Glutamatergic neuron (in vitro differentiated cells): Measurements from ENCODE around the gene PARS2. TPM values are rescaled to one million over a fixed set of nuclear protein-coding genes. Genes with fewer than 3 reads are reported as not detected.

Source experiments
- DNase-seq: peaks from one replicate; pipeline ENCODE4 v3.0.0; 2022
- H3K27ac Mint-ChIP-seq: one replicate; pipeline ENCODE4 v1.8.0; 2020; ENCODE audit warnings: mild to moderate bottlenecking, mixed read lengths, inconsistent platforms; ENCODE audit not compliant: unreplicated experiment
- H3K27me3 Mint-ChIP-seq: one replicate; pipeline ENCODE4 v1.8.0; 2020; ENCODE audit warnings: mild to moderate bottlenecking, moderate library complexity, mixed read lengths, inconsistent platforms; ENCODE audit not compliant: unreplicated experiment
- H3K36me3 Mint-ChIP-seq: one replicate; pipeline ENCODE4 v1.8.0; 2020; ENCODE audit warnings: mild to moderate bottlenecking, mixed read lengths, inconsistent platforms; ENCODE audit not compliant: unreplicated experiment
- H3K4me1 Mint-ChIP-seq: one replicate; pipeline ENCODE4 v1.8.0; 2020; ENCODE audit warnings: mild to moderate bottlenecking, low read depth, mixed read lengths, inconsistent platforms; ENCODE audit not compliant: unreplicated experiment
- H3K4me3 Mint-ChIP-seq: one replicate; pipeline ENCODE4 v1.8.0; 2020; ENCODE audit warnings: mild to moderate bottlenecking, mixed read lengths, inconsistent platforms; ENCODE audit not compliant: unreplicated experiment
- H3K9me3 Mint-ChIP-seq: one replicate; pipeline ENCODE4 v1.8.0; 2020; ENCODE audit warnings: mild to moderate bottlenecking, moderate library complexity, mixed read lengths, inconsistent platforms; ENCODE audit not compliant: unreplicated experiment
- CTCF ChIP-seq: fragments of 200-600 bp; sonication (generic); IDR thresholded peaks from one replicate; pipeline ENCODE4 v1.5.0; 2021; ENCODE audit not compliant: partially characterized antibody, unreplicated experiment
- total RNA-seq: library from RNA; stranded (reverse); fragmentation: NEBNext Ultra II Directional; extraction: Animal tissue kit (Norgen Biotek cat#: 25700); gene quantifications from one replicate; pipeline ENCODE4 v1.2.1, GENCODE V29; 2021; ENCODE audit not compliant: unreplicated experiment

PARS2 gene
- total RNA-seq, 1 donor from 2014 or later = 4.2 TPM

DNA sequence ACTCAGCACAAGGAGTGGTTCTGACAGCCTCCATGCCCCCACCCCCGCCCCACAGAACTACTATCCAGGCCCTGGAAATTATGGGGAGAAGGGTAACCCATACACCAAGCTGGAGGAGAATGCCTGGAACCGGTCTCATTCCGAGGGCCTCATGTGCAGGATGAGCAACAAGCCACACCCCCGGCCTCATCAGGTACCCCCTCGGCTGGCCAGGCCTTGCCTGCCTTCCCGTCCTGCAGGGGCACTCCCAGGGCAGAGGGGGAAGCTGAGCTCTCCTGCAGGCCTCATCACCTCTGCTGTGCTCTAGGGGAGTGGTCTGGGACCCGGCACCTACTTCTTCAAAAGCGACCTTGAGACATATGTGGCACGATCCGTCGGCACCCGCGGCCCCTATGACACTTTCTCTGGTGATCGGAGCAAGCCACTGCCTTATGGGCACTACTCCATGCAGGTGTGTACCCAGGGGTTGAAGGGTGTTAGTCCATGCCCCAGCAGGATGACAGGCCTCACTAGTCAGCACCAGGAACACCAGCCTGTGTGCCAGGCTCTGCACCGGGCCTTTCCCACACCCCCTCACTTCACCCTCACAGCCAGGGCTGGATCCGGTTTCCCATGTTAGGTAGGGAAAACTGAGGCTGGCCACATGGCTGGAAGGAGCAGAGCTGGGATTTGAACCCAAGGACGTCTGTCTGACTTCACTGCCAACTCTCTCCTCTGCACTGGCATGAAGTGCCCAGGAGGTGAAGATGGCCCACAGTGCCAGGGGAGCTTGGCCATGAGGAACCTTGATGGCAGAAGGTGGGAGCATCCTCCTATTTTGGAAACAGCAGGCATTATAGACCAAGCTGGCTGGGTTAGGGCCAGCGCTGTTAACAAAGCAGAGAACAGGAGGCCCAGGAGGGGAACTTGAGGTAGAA lies 47.7 kb upstream of the PARS2 start:
- Mint-ChIP-seq H3K9me3 (no peaks in the 10 kb centered on the region), H3K4me3 (no peak overlapping the region), H3K27ac (no peak overlapping the region), H3K27me3 (peaks cover 2% of the 10 kb centered on the region), H3K36me3 (no peaks in the 10 kb centered on the region), H3K4me1 (peaks cover 4% of the 10 kb centered on the region)
- DNase-seq = no peak
- no peak for TF ChIP-seq CTCF

DNA sequence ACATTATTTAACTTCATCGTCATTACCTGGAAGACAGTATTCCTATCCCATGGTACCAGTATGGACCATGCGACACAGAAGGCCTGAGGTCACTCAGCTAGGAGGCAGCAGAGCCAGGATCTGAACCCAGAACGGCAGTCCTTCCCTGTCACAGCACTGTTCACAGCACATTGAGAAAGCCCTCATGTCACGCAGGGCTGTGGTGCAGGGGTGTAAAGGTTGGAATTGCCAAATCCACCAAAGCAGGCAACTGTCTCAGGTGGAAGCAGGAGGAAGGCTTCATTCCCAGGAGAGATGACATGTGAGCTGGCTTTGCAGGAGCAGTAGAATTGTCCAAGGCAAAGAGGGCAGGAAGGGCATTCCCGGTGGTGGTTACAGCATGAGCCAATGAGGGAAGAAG lies 46.7 kb upstream of the PARS2 start:
- DNase-seq = no peak
- Mint-ChIP-seq H3K4me3 (peak overlapping the region; percentile 27), H3K36me3 (no peaks in the 10 kb centered on the region), H3K27ac (no peak overlapping the region), H3K27me3 (no peaks in the 10 kb centered on the region), H3K9me3 (no peaks in the 10 kb centered on the region), H3K4me1 (peaks cover 4% of the 10 kb centered on the region)
- TF ChIP-seq CTCF = no peak

DNA sequence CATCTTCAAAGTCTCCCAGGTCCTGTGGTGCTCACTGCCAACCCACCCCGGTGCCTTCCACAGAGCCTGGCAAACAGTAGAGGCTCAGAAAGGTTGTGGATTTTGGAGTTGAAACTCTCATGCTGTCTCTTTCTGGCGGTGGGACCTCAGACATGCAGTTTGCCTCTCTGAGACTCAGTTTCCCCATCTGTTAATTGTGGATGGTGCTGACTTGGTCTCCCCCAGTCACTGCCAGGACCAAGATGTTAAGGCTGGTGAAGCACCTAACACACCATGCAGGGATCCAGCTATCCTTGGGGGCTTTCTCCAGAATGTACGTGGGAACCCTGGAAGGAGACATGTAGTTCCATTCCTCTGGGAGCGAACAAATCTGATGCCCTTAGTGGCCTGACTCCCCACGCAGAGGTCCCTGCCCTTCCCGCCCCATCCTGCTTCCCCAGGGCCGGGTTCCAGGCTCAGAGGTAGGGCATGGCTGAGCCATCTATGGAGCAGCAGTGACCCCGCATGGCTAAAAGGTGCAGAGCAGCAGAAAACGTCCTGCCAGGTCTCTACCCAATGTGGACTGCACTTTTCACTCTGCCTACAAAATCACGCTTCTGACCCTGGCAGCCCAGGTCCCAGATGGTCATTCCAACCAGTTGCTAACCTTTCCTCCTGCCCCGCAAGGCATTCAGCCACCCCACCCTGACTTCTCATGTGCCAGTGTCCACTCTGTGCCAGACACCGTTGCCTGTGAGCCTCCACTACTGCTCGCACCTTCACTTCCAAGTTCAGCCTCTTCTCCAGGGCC lies 46.0 kb upstream of the PARS2 start:
- no peak overlapping the region for H3K4me3 Mint-ChIP-seq
- no peaks in the 10 kb centered on the region for H3K9me3 Mint-ChIP-seq
- TF ChIP-seq CTCF = peak; percentile 64
- no peaks in the 10 kb centered on the region for H3K36me3 Mint-ChIP-seq
- peak; percentile 87 for DNase-seq
- peaks cover 2% of the 10 kb centered on the region for H3K27me3 Mint-ChIP-seq
- H3K27ac Mint-ChIP-seq = no peak overlapping the region
- peaks cover under 1% of the 10 kb centered on the region for H3K4me1 Mint-ChIP-seq

DNA sequence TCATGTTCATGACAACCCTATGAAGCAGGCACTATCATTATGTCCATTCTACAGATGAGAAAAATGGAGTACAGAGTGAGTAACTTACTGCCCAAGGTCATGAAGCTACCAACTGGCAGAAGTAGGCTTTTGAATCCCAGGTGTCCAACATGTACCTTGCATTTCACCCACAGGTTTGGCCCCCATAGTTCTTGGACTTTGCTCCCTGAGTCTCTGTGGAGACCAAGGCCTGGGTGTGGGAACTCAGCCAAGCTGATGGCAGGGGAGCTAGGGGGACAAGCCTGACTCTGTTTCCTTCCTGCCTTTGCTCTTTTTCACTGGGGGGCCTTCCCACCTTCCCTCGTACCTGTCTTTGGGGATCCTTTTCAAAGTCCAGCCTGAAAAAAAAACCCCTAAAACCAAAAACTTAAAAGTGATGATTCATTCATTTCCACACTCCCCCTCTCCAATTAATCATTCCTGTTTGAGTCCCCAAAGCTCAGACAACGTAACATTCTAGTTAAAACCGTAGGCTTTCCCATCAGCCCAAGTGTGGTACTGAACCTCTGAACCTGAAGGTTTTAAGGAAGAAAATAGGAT lies 45.3 kb upstream of the PARS2 start:
- no peak overlapping the region for H3K27ac Mint-ChIP-seq
- no peak for DNase-seq
- H3K36me3 Mint-ChIP-seq = no peaks in the 10 kb centered on the region
- TF ChIP-seq CTCF = no peak
- no peaks in the 10 kb centered on the region for H3K4me1 Mint-ChIP-seq
- peaks cover 2% of the 10 kb centered on the region for H3K27me3 Mint-ChIP-seq
- no peak overlapping the region for H3K4me3 Mint-ChIP-seq
- no peaks in the 10 kb centered on the region for H3K9me3 Mint-ChIP-seq
